Midbrain (tissue), 1 donor: ENCODE data around the gene FER.
"Not testable (repeated sequence)": the region's sequence is repeated elsewhere in the genome, so short reads cannot be mapped to it uniquely, and the experiment has no call there.

ENCODE experiments used
- DNase-seq: peaks from one replicate; lab custom pipeline; 2025; lab: John Stamatoyannopoulos, UW

The FER gene

GRCh38 chr5:109121225-109121624 lies 373.5 kb downstream of the FER start:
- no peak for DNase-seq

- no peak for DNase-seq
Observed at GRCh38 chr5:109125755-109126429, 378.2 kb downstream of the FER start.

DNA sequence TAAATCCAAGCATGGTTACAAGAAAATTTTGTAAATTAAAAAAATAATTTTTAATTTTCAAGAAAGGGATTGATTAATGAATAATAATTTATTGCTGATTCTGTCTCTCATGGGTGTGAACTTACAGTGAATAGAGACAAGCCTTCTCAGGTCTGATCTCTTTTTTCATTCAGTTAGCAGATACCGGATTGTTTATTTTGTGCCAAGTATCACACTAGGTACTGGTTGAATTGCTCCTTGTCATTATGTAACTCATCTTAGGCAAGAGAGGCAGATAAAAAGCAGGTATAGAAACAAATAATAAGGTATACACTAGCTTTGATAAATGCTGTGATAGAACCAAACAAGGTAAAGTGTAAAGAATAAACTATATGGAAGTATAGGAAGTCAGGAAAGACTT lies 378.8 kb downstream of the FER start:
- no peak for DNase-seq

GRCh38 chr5:109136906-109137305 lies 389.2 kb downstream of the FER start:
- DNase-seq: no peak

GRCh38 chr5:109141222-109142200 lies 393.8 kb downstream of the FER start:
- no peak for DNase-seq

DNA sequence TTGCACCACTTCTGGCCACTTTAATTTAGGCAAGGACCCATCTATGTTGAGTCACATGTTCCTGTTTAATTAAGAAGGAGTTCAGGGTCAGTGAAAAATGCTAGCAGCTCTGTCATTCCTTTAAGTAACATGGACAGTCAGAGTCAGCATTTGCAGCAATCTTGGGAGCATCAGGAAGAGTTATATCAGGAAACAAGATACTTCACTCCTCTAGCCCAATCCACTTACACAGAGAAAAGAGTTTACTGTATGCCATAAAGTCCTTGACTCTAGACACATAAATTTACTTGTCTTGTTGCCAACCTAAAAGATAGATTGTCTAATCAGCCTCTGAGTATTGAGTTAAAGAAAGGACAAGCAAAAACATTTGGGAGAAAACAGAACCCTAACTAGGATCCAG lies 395.3 kb downstream of the FER start:
- DNase-seq: no peak

- DNase-seq: no peak
Observed at GRCh38 chr5:109145139-109145538, 397.4 kb downstream of the FER start.

- no peak for DNase-seq
Observed at GRCh38 chr5:109146591-109146990, 398.9 kb downstream of the FER start.

GRCh38 chr5:109152565-109152964 lies 404.9 kb downstream of the FER start:
- DNase-seq: no peak

GRCh38 chr5:109155625-109156024 lies 407.9 kb downstream of the FER start:
- no peak for DNase-seq

- DNase-seq: no peak
Observed at GRCh38 chr5:109156885-109157284, 409.2 kb downstream of the FER start.

GRCh38 chr5:109160468-109160867 lies 412.8 kb downstream of the FER start:
- no peak for DNase-seq

- no peak for DNase-seq
Observed at GRCh38 chr5:109161914-109162683, 414.4 kb downstream of the FER start.

DNA sequence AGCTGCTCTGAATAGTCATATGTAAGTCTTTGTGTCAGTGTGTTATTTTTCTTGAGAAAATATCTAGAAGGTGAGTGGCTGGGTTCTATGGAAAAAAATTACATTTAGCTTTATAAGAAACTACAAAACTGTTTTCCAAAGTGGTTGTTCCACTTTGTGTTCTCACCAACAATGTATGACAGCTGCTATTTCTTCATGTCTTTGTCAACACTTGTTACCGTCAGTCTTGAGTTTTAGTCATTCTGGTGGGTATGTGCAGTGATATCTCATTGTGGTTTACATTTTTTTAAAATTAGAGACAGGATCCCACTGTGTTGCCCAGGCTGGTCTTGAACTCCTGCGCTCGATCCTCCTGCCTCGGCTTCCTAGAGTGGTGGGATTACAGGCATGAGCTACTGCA lies 415.6 kb downstream of the FER start:
- DNase-seq: no peak

DNA sequence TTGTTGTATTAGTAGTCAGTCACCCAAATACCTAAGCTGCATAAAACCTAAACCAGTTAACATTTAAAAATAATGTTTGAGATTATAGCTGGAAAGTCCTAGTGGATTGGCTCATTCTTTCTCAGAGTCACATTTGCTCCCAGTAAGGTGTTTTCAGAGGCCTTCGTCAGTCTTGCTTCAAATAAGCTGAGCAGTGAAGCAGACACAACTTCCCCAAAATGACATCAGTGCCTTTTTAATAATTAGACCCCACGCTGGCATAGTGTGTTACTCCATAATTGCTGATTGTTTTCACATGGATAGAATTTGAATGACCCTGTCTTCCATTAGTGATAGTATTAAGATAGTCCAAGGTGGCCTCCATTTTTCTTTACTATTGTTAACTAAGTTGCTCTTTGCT lies 416.3 kb downstream of the FER start:
- DNase-seq: no peak

DNA sequence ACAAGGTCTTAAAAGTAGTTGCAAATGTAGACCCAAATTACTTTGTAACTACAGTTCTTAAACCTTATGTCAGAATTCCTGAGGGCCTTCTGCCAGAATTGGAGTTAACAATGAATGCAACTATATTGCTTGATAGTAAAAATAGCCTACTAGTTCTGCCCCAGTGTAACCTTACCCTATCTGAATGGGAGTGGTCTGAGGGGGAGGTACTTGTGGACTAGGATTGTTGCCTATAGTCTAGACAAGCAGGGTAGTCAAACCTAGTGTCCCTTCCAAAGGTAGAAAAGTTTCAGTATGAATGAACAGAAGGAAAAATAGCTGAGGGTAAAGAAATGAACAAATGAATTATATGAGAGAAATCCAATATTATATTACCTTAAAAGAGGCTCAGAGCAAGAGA lies 419.9 kb downstream of the FER start:
- DNase-seq: no peak

- DNase-seq: no peak
Observed at GRCh38 chr5:109168151-109168550, 420.5 kb downstream of the FER start.

DNA sequence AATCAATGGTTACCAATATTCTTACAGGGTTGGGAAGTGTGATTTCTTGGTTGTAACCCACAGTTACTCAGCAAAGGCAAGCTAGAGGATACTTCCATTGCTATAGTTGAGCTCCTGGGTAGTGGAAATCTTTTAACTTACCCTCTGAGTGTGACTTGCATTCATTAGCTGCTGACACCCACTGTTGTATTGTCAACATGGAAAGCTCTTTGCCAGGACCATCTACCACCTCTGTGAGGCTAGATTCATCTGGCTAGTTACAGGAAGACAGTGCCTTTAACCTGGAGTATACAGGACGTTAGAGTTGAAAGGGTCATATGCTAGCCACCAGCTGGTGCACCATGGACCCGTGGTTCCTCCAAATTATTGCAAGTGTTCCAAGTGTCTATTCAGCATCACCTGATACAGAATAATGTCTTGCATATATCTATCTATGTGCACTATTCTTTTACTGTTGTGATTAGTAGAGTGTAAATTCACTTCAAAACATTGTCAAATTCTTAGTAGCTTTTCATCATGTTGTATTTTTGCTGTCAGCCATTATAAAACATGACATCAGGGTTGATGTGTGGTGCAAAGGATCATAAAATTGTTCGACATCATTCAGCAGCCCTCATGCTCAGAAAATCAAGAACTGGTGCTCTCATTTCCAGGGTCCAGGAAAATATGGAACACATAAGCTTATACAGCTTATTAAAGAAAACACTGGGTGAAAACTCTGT lies 423.1 kb downstream of the FER start:
- DNase-seq: no peak

DNA sequence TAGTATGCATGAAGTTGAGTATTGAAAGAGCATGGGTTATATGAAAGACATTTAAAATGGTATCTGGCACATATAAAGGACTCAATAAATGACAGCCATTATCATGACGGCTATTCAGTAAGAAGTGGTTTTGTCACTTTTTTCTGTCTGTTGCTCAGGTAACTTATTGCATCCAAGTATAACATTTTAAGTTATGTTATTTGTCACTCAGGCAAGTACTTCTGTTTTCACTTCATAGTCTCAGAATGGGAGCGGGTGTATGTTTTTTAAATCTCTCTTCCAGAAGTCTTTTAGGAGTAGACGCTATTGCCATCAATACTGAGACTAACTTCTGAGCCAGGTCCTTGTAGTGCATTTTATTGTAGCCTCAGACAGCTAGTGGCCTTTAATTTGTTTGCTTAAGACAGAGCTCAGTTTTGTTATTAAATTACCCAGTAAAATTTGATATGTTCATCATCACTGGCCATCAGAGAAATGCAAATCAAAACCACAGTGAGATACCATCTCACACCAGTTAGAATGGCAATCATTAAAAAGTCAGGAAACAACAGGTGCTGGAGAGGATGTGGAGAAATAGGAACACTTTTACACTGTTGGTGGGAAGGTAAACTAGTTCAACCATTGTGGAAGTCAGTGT lies 423.9 kb downstream of the FER start:
- DNase-seq: not testable (repeated sequence)

DNA sequence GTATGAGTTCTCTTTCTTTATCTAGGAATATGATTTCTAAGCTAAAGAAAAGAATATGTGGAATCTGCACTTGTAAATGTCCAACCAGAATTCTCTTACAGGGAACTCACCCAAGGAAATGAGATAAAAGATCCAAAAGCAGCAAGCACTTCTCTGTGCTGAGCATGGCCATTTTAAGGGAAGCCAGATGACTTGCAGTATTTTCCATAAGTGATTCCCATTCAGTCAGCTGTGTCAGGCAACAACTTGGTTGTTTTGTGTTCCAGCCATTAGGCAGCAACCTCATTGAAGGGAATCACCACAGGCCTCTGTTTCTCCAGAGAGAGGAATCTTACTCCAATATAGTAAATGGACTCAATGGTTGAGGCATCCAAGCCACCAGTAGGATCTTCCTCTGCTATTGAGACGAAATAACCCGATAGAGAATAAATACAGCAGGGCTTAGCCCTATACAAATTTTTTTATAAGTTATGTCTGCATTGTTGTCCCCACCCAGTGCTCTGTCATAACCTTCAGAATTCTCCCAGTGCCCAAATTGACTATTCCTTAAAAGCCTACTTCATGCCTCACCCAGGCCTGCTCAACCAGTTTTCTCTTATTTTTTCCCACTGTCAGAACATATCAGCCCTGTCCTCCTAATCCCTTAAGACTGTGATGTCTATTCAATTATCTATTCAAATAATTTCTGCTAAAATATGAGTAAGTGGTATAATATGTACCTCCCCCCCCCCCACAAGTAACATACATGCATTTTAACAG lies 425.5 kb downstream of the FER start:
- DNase-seq: no peak

DNA sequence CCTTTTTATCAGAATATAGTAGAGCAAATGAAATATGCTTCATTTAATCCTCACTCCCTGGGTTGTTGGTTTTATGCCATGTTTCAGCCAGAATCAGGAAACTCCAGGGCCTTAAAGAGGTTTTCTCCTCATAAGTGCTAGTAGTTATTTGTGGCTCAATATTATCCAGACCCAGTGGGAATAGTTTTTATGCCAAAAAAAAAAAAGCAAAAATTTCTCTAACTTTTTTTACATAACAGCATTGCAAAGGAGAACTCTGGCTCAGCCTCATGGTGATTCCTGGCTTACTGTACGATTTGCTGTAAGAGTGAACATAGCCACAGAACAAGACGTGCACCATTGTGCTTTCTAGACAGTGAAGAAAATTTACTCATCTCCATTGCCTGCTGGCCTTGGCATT lies 429.5 kb downstream of the FER start:
- no peak for DNase-seq
